ENCODE data around the gene POC1A.

Gene POC1A

GRCh38 chr3:52104684-52105640, 49.3 kb downstream of the POC1A start:
- TF ChIP-seq REST (IDR thresholded peaks at IDR 0.05; ENCODE audit: low read depth) (no peak), CEBPB (IDR thresholded peaks at IDR 0.05) (no peak)

- TF ChIP-seq REST (IDR thresholded peaks at IDR 0.05; ENCODE audit: low read depth) (no peak), ZBTB7A (IDR thresholded peaks at IDR 0.05; ENCODE audit: low read depth) (no peak), MAX (IDR thresholded peaks at IDR 0.05) (no peak), RAD21 (IDR thresholded peaks at IDR 0.05; ENCODE audit: low read depth) (no peak)
These were observed 51.3 kb downstream of the POC1A start for GRCh38 chr3:52102934-52103333.

GRCh38 chr3:52099001-52099401, 55.2 kb downstream of the POC1A start:
- TF ChIP-seq CREB1 (IDR thresholded peaks at IDR 0.05; ENCODE audit: low read depth), result no peak

- TF ChIP-seq EGR1 (IDR thresholded peaks at IDR 0.05) (no peak), YY1 (IDR thresholded peaks at IDR 0.05; ENCODE audit: low read depth) (no peak), TCF12 (IDR thresholded peaks at IDR 0.05; ENCODE audit: low read depth) (no peak), TAF1 (IDR thresholded peaks at IDR 0.05; ENCODE audit: low read depth) (no peak), NFIC (IDR thresholded peaks at IDR 0.05) (no peak), ZBTB7A (IDR thresholded peaks at IDR 0.05; ENCODE audit: low read depth) (no peak), FOXM1 (IDR thresholded peaks at IDR 0.05; ENCODE audit: borderline replicate concordance, low read depth) (no peak), REST (IDR thresholded peaks at IDR 0.05; ENCODE audit: low read depth) (no peak), CEBPB (IDR thresholded peaks at IDR 0.05) (no peak), EP300 (IDR thresholded peaks at IDR 0.05; ENCODE audit: borderline replicate concordance) (no peak), MAX (IDR thresholded peaks at IDR 0.05) (no peak), RAD21 (IDR thresholded peaks at IDR 0.05; ENCODE audit: low read depth) (no peak), TEAD4 (IDR thresholded peaks at IDR 0.05) (no peak), USF1 (IDR thresholded peaks at IDR 0.05) (no peak)
These were observed 56.2 kb downstream of the POC1A start for GRCh38 chr3:52097851-52098507.

GRCh38 chr3:52095990-52096775, 58.0 kb downstream of the POC1A start:
- TF ChIP-seq CREB1 (IDR thresholded peaks at IDR 0.05; ENCODE audit: low read depth) (no peak), MAX (IDR thresholded peaks at IDR 0.05) (no peak)

All from Ishikawa (cell line).